GM18867 (cell line): ENCODE measurements around the gene MYO18B.

Experiments
- ATAC-seq: cut with Tn5 transposase; IDR thresholded peaks from one replicate; pipeline ENCODE4 v1.9.1; 2021; ENCODE audit warnings: mild to moderate bottlenecking, moderate library complexity; ENCODE audit not compliant: unreplicated experiment

The MYO18B gene

GRCh38 chr22:25747245-25747944 lies 5.4 kb downstream of the MYO18B start:
- ATAC-seq = no peak

GRCh38 chr22:25748140-25748539 lies 6.2 kb downstream of the MYO18B start:
- ATAC-seq = no peak

- no peak for ATAC-seq
Observed at GRCh38 chr22:25748704-25749103, 6.7 kb downstream of the MYO18B start.

- peak; percentile 63 for ATAC-seq
Observed at GRCh38 chr22:25749420-25750169, 7.6 kb downstream of the MYO18B start.

- no peak for ATAC-seq
Observed at GRCh38 chr22:25750569-25751173, 8.7 kb downstream of the MYO18B start.

GRCh38 chr22:25751174-25751581 lies 9.2 kb downstream of the MYO18B start:
- ATAC-seq = no peak

- no peak for ATAC-seq
Observed at GRCh38 chr22:25752615-25753214, 10.7 kb downstream of the MYO18B start.

GRCh38 chr22:25753252-25753651 lies 11.3 kb downstream of the MYO18B start:
- ATAC-seq = no peak

- ATAC-seq = no peak
Observed at GRCh38 chr22:25754527-25755202, 12.7 kb downstream of the MYO18B start.

GRCh38 chr22:25757686-25758085 lies 15.7 kb downstream of the MYO18B start:
- ATAC-seq = no peak

- no peak for ATAC-seq
Observed at GRCh38 chr22:25758316-25758715, 16.3 kb downstream of the MYO18B start.

- no peak for ATAC-seq
Observed at GRCh38 chr22:25759825-25760231, 17.8 kb downstream of the MYO18B start.

- ATAC-seq = no peak
Observed at GRCh38 chr22:25760294-25760693, 18.3 kb downstream of the MYO18B start.

- no peak for ATAC-seq
Observed at GRCh38 chr22:25760848-25761595, 19.0 kb downstream of the MYO18B start.

GRCh38 chr22:25762147-25762546 lies 20.2 kb downstream of the MYO18B start:
- ATAC-seq = no peak

- no peak for ATAC-seq
Observed at GRCh38 chr22:25763239-25763777, 21.3 kb downstream of the MYO18B start.

GRCh38 chr22:25764270-25765015 lies 22.5 kb downstream of the MYO18B start:
- ATAC-seq = no peak

- no peak for ATAC-seq
Observed at GRCh38 chr22:25765016-25765367, 23.0 kb downstream of the MYO18B start.

- ATAC-seq = no peak
Observed at GRCh38 chr22:25765801-25766200, 23.8 kb downstream of the MYO18B start.
